SK-N-SH treated with all-trans-retinoic acid at 6 μM for 48 hours (cell line): ENCODE measurements around the gene ADH1C.
"Not testable (repeated sequence)": the region's sequence is repeated elsewhere in the genome, so short reads cannot be mapped to it uniquely, and the experiment has no call there.

Source experiments
- ATAC-seq: fragments of 200-7000 bp; cut with Tn5 transposase; 3 replicates; pipeline ENCODE4 v1.9.1; 2020; ENCODE audit warnings: mild to moderate bottlenecking, moderate library complexity
- ARNTL ChIP-seq: fragments of 450-650 bp; formaldehyde crosslinking; IDR thresholded peaks from 2 replicates; pipeline ENCODE4 v1.5.0; 2020; ENCODE audit warnings: low read depth, mild to moderate bottlenecking, moderate library complexity, borderline replicate concordance
- CREB5 ChIP-seq: fragments of 250-450 bp; sonication (Bioruptor Pico); IDR thresholded peaks from 2 replicates; pipeline ENCODE4 v1.5.1; 2020; ENCODE audit warnings: low read depth, mild to moderate bottlenecking, moderate library complexity
- ESRRG ChIP-seq: fragments of 250-450 bp; sonication (Bioruptor Pico); IDR thresholded peaks from 2 replicates; pipeline ENCODE4 v1.6.1; 2021; ENCODE audit warnings: mild to moderate bottlenecking
- ISL1 ChIP-seq: fragments of 250-450 bp; sonication (Bioruptor Pico); IDR thresholded peaks from 2 replicates; pipeline ENCODE4 v2.1.2; 2022; ENCODE audit warnings: mild to moderate bottlenecking, moderate library complexity
- OSR1 ChIP-seq: fragments of 250-450 bp; sonication (Bioruptor Pico); IDR thresholded peaks from 2 replicates; pipeline ENCODE4 v1.8.0; 2022; ENCODE audit warnings: moderate library complexity, mild to moderate bottlenecking, inconsistent platforms
- PATZ1 ChIP-seq: fragments of 250-450 bp; sonication (Bioruptor Pico); IDR thresholded peaks from 2 replicates; pipeline ENCODE4 v1.8.0; 2020; ENCODE audit warnings: mild to moderate bottlenecking, moderate library complexity, borderline replicate concordance
- PPARA ChIP-seq: fragments of 250-450 bp; sonication (Bioruptor Pico); IDR thresholded peaks from 2 replicates; pipeline ENCODE4 v1.5.0; 2020; ENCODE audit warnings: mild to moderate bottlenecking, borderline replicate concordance
- RARB ChIP-seq: fragments of 250-450 bp; sonication (Bioruptor Pico); IDR thresholded peaks from 2 replicates; pipeline ENCODE4 v1.8.0; 2021; ENCODE audit warnings: mild to moderate bottlenecking, moderate library complexity
- SNAI2 ChIP-seq: fragments of 250-450 bp; sonication (Bioruptor Pico); IDR thresholded peaks from 2 replicates; pipeline ENCODE4 v1.5.0; 2020; ENCODE audit warnings: mild to moderate bottlenecking, moderate library complexity
- TCF4 ChIP-seq: fragments of 250-450 bp; sonication (Bioruptor Pico); IDR thresholded peaks from 2 replicates; pipeline ENCODE4 v1.8.0; 2021; ENCODE audit warnings: mild to moderate bottlenecking, moderate library complexity, borderline replicate concordance
- TOX ChIP-seq: fragments of 250-450 bp; sonication (Bioruptor Pico); IDR thresholded peaks from 2 replicates; pipeline ENCODE4 v1.8.0; 2021; ENCODE audit warnings: mild to moderate bottlenecking, moderate library complexity, borderline replicate concordance
- TSHZ2 ChIP-seq: fragments of 250-450 bp; sonication (Bioruptor Pico); IDR thresholded peaks from 2 replicates; pipeline ENCODE4 v1.5.0; 2020; ENCODE audit warnings: mild to moderate bottlenecking, moderate library complexity
- ZC3H10 ChIP-seq: fragments of 250-450 bp; sonication (Bioruptor Pico); IDR thresholded peaks from 2 replicates; pipeline ENCODE4 v1.5.1; 2021; ENCODE audit warnings: mild to moderate bottlenecking, moderate library complexity
- ZFP3 ChIP-seq: fragments of 250-450 bp; sonication (Bioruptor Pico); IDR thresholded peaks from 2 replicates; pipeline ENCODE4 v1.5.0; 2020; ENCODE audit warnings: mild to moderate bottlenecking, moderate library complexity
- ZNF565 ChIP-seq: fragments of 450-650 bp; formaldehyde crosslinking; conservative IDR thresholded peaks from 2 replicates; pipeline ENCODE4 v1.5.0; 2020; ENCODE audit warnings: low read depth, mild to moderate bottlenecking, moderate library complexity
- ZNF70 ChIP-seq: fragments of 450-650 bp; formaldehyde crosslinking; IDR thresholded peaks from 2 replicates; pipeline ENCODE4 v1.5.0; 2020; ENCODE audit warnings: mild to moderate bottlenecking, moderate library complexity
- TF ChIP-seq, protein P1 (sequence below): fragments of 250-450 bp; sonication (Bioruptor Pico); IDR thresholded peaks from 2 replicates; pipeline ENCODE4 v1.8.0; 2021; ENCODE audit warnings: low read depth, mild to moderate bottlenecking, moderate library complexity, borderline replicate concordance

Gene ADH1C

DNA sequence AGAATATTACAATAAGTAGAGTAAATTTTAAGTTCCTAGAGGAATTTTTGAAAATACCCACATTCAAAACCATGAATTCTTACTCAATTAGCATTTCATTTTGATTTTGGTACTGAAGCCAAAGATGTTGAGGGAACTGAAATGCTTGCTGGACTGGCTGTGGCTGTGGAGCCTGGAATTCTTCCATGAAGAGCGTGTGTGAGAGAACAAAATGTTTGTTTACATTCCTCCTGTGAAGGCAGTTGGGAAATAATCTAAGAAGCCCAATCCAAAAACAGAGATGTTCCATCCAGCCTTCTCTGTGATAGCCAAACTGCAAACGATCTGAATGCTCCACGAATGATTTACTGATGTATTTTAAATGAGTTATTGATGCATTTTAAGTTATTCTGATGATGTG, 27.6 kb downstream of the ADH1C start:
- ATAC-seq: no peak
- no peak for TF ChIP-seq ZNF565
- TF ChIP-seq RARB (CRISPR knock-in tag): no peak
- TF ChIP-seq ZC3H10: no peak
- no peak for TF ChIP-seq CREB5 (CRISPR knock-in tag)
- TF ChIP-seq TCF4 (CRISPR knock-in tag): no peak
- no peak for TF ChIP-seq ESRRG (CRISPR knock-in tag)

DNA sequence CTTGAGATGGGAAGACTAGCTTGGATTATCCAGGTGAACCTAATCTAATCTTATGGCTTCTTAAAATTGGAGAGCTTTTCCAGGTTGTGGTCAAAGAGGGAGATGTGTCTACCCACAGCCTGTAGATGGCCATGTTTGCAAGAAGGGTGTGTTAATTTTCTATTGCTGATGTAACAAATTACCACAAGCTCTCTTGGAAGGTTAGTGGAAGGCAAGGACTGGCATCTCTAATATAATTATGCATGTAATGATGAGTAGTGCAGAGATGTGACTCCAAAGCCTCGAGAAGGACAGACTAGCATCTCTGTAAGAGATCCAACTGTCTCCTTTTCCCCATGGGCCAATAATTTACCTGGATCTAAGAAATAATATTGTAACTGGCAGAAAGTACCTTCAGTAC, 28.2 kb downstream of the ADH1C start:
- no peak for ATAC-seq
- TF ChIP-seq ZC3H10 (no peak), ZFP3 (CRISPR knock-in tag) (no peak), SNAI2 (CRISPR knock-in tag) (no peak), OSR1 (no peak), PATZ1 (CRISPR knock-in tag) (no peak)
- TF ChIP-seq, protein P1, sequence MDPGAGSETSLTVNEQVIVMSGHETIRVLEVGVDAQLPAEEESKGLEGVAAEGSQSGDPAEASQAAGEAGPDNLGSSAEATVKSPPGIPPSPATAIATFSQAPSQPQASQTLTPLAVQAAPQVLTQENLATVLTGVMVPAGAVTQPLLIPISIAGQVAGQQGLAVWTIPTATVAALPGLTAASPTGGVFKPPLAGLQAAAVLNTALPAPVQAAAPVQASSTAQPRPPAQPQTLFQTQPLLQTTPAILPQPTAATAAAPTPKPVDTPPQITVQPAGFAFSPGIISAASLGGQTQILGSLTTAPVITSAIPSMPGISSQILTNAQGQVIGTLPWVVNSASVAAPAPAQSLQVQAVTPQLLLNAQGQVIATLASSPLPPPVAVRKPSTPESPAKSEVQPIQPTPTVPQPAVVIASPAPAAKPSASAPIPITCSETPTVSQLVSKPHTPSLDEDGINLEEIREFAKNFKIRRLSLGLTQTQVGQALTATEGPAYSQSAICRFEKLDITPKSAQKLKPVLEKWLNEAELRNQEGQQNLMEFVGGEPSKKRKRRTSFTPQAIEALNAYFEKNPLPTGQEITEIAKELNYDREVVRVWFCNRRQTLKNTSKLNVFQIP (CRISPR knock-in tag): no peak

DNA sequence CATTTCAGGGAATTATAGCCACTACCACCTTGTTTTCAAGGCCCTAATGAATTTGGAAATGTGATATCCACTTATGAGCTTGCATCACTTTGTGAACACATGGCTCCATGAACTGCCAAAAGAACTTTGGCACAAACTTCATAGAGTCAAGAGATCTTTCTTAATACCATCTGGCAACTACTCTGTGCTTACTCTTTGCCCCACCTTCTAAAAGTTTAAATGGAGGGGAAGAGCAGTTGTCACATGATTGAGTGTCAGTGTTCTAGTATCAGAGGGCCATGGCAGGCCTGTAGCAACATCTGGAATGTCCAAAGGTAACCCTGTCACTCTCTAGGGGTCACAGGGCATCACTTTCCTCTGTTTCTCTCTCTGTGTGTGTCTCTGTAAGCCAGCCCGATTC, 28.8 kb downstream of the ADH1C start:
- TF ChIP-seq SNAI2 (CRISPR knock-in tag): no peak
- TF ChIP-seq TSHZ2 (CRISPR knock-in tag): no peak
- TF ChIP-seq PPARA (CRISPR knock-in tag): no peak
- no peak for TF ChIP-seq ISL1 (CRISPR knock-in tag)
- TF ChIP-seq ZNF70 (CRISPR knock-in tag): no peak
- no peak for ATAC-seq

- no peak for TF ChIP-seq ARNTL (CRISPR knock-in tag)
- no peak for TF ChIP-seq ISL1 (CRISPR knock-in tag)
- no peak for TF ChIP-seq TOX
- TF ChIP-seq OSR1: no peak
- no peak for TF ChIP-seq ESRRG (CRISPR knock-in tag)
- no peak for TF ChIP-seq CREB5 (CRISPR knock-in tag)
- no peak for TF ChIP-seq RARB (CRISPR knock-in tag)
- TF ChIP-seq, all 23 proteins: peak for 0
- no peak for ATAC-seq
Observed at GRCh38 chr4:99321241-99322191, 31.0 kb downstream of the ADH1C start, which contains the start of gene ADH1B. TSS of gene ADH1B (minus strand) at chr4:99321401. CDS start at chr4:99321331, 70 bp downstream.

GRCh38 chr4:99317811-99318210, 34.7 kb downstream of the ADH1C start:
- ATAC-seq: not testable (repeated sequence)
